ENCODE measurements around the gene PIK3AP1. TPM values are rescaled to one million over a fixed set of nuclear protein-coding genes. Genes with fewer than 3 reads are reported as not detected.

PIK3AP1 gene
- total RNA-seq, 1 experiment from 2014 or later = 7.1 TPM

- ChIA-PET RAD21 (ENCODE audit: low non-redundant PET in 1 of 2, low total read pairs in 2 of 2, uncharacterized antibody in 2 of 2, unreplicated experiment in 2 of 2) (no interaction called here), CTCF (no interaction called here), POLR2A (interaction anchor here (0.9 kb wide), 1 partner anchor 11 kb away, joined by 6 read pairs; no protein-coding TSS in a partner anchor)
- no peaks in the 10 kb centered on the region for H3K27me3 ChIP-seq (ENCODE audit: insufficient read depth, low read length)
- no peaks in the 10 kb centered on the region for H3K4me1 ChIP-seq (ENCODE audit: control insufficient read depth in 1 of 2, insufficient read depth in 2 of 2, low read length in 2 of 2)
- ATAC-seq (no peak), DNase-seq (ENCODE audit: low read depth, low spot score) (no peak)
- H3K79me2 ChIP-seq (ENCODE audit: insufficient read depth, low read length) = peaks cover 58% of the 10 kb centered on the region
- peaks cover 7% of the 10 kb centered on the region; the same call in 1 of the 2 replicates for H4K20me1 ChIP-seq (ENCODE audit: insufficient read depth)
- H3K36me3 ChIP-seq (ENCODE audit: control insufficient read depth in 1 of 2, insufficient read depth in 2 of 2, low read length in 2 of 2) = peaks cover 14 to 27% of the 10 kb centered on the region in 2 experiments; a peak in 1 of 4 replicates
- intact Hi-C loops (cut with micrococcal nuclease) = no loop called here
- no peak overlapping the region for H3K4me3 ChIP-seq (replicated peaks in 1 of 2; ENCODE audit: low read depth in 1 of 2, low read length in 2 of 2)
- H2AFZ ChIP-seq (ENCODE audit: low read depth, low read length, poor library complexity, severe bottlenecking) = no peak overlapping the region
- no peaks in the 10 kb centered on the region for H3K9me2 ChIP-seq (ENCODE audit: insufficient read depth)
- BruUV-seq (replicated peaks) = no TSS peak
- H3K27ac ChIP-seq (ENCODE audit: low read depth, low read length) = no peak overlapping the region
- H3K9me3 ChIP-seq (ENCODE audit: control insufficient read depth in 1 of 2, insufficient read depth in 1 of 2, low read depth in 1 of 2, low read length in 2 of 2) = no peaks in the 10 kb centered on the region
- H3K9ac ChIP-seq (ENCODE audit: low read length) = no peak overlapping the region
- TF ChIP-seq ZNF274 (IDR thresholded peaks at IDR 0.05; ENCODE audit: low read depth, low read length) (no peak), YY1 (IDR thresholded peaks at IDR 0.05; ENCODE audit: extremely low read depth, insufficient replicate concordance, low read depth, low read length) (no peak), RAD21 (IDR thresholded peaks at IDR 0.05; ENCODE audit: low read depth) (no peak), SP1 (IDR thresholded peaks at IDR 0.05; ENCODE audit: low read depth) (no peak), CTCF (IDR thresholded peaks at IDR 0.05 in 2 of 3, conservative IDR thresholded peaks at IDR 0.05 in 1 of 3; ENCODE audit: borderline replicate concordance in 1 of 3, insufficient read depth in 1 of 3, low read depth in 2 of 3, low read length in 2 of 3) (no peak), SIN3A (IDR thresholded peaks at IDR 0.05; ENCODE audit: low read depth) (no peak), EZH2phosphoT487 (IDR thresholded peaks at IDR 0.05; ENCODE audit: borderline replicate concordance) (no peak), SRF (IDR thresholded peaks at IDR 0.05; ENCODE audit: low read depth) (no peak), EZH2 (IDR thresholded peaks at IDR 0.05) (no peak), CEBPB (IDR thresholded peaks at IDR 0.05; ENCODE audit: low read depth) (no peak), MAX (IDR thresholded peaks at IDR 0.05) (no peak), TCF7L2 (IDR thresholded peaks at IDR 0.05; ENCODE audit: borderline replicate concordance, extremely low read depth, insufficient read depth, insufficient read length) (no peak), EGR1 (IDR thresholded peaks at IDR 0.05; ENCODE audit: low read depth) (no peak), POLR2AphosphoS5 (IDR thresholded peaks at IDR 0.05; ENCODE audit: low read depth, low read length) (no peak), CBX3 (IDR thresholded peaks at IDR 0.05; ENCODE audit: low read depth) (no peak), ZFX (IDR thresholded peaks at IDR 0.05) (no peak)
- no peak overlapping the region for H3K4me2 ChIP-seq (ENCODE audit: low read length)
Measured at GRCh38 chr10:96560966-96561887, 159.1 kb downstream of the PIK3AP1 start.

Measured in HCT116 (cell line).